ENCODE results near the gene ZNF536. TPM values are rescaled to one million over a fixed set of nuclear protein-coding genes. Genes with fewer than 3 reads are reported as not detected.

The ZNF536 gene
- polyA plus RNA-seq (2012; ENCODE audit: insufficient read depth, insufficient read length) = 0.54 TPM

DNA sequence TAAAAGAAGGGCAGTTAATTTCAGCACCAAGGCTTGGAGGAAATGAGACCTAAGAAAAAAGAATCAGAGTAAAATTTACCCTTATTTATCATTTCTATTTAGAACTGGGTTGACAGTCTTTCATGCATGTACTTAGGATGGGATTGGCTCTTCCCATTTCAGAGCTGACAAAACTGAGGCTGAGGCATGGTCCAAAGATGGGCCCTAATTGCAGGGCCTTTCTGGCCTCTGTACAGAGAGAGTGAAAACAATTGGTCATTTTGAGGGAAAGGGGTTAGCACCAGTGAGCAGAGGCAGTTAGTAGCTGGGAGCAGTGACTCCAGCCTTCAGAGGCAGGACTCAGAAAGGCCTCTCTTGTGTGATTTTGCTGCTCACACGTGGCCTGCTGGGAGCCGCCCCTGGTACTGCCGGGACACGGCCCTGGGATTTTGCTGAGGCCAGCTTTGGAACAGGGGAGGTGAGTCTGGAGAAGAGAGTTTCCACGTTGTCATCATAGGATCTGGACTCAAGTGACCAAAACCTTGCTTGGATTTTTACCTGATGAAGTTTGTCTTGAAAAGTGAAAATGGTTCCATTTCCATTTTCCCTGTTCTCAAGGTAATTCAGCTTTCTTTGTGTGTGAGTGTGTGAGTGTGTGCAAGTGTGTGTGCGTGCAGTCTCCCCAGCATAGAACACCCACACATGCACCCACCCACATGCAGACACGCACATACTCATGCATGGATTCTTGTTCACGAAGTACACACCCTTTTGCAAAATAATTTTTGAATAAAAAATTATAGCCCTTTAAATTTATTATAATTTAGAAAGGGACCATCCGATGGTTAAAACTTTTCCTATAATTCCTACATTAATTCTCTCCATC is at the start of gene ZNF536:
Gene ZNF536 (plus strand): TSS at position 425 of the 865 bp plus-strand sequence. CDS start 71,179 bp downstream, outside the sequence.
- H3K4me3 ChIP-seq (ENCODE audit: low read length) = no peak within 1 kb of the TSS
- DNase-seq (ENCODE audit: low read depth, low spot score) = no peak

- no peak overlapping the region for H3K4me3 ChIP-seq (ENCODE audit: low read length)
- no peak for DNase-seq (ENCODE audit: low read depth, low spot score)
These were observed 49.4 kb upstream of the ZNF536 start for GRCh38 chr19:30322641-30323320.

GRCh38 chr19:30323904-30324303 is 48.3 kb upstream of the ZNF536 start:
- no peak overlapping the region for H3K4me3 ChIP-seq (ENCODE audit: low read length)
- no peak for DNase-seq (ENCODE audit: low read depth, low spot score)

GRCh38 chr19:30324982-30325381 is 47.2 kb upstream of the ZNF536 start:
- H3K4me3 ChIP-seq (ENCODE audit: low read length) = no peak overlapping the region
- no peak for DNase-seq (ENCODE audit: low read depth, low spot score)

GRCh38 chr19:30325676-30326392 is 46.4 kb upstream of the ZNF536 start:
- no peak for DNase-seq (ENCODE audit: low read depth, low spot score)

GRCh38 chr19:30326393-30326710 is 45.8 kb upstream of the ZNF536 start:
- H3K4me3 ChIP-seq (ENCODE audit: low read length) = no peak overlapping the region
- DNase-seq (ENCODE audit: low read depth, low spot score) = no peak

More at GRCh38 chr19:30325676-30326392, 46.4 kb upstream of the ZNF536 start:
- H3K4me3 ChIP-seq (ENCODE audit: low read length) = no peak overlapping the region

DNA sequence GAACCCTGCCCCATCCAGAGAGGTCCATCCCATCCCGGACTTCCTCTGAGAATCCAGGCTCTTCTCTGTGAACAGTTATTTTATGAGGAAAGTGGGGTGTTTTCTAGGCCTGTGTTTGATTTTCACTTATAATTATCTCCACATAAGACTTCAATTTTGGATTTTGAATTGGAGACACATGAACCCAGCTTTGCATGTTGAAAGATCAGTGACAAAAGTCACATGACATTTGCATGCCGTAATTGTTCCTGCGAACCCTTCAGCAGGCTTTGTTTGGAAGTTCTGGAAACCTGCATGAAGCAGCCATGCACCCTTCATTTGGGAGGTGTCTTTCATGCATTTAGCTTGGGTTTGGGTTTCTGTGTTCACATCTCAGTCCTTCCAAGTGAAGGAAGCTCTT is 44.9 kb upstream of the ZNF536 start:
- H3K4me3 ChIP-seq (ENCODE audit: low read length) = no peak overlapping the region
- no peak for DNase-seq (ENCODE audit: low read depth, low spot score)

DNA sequence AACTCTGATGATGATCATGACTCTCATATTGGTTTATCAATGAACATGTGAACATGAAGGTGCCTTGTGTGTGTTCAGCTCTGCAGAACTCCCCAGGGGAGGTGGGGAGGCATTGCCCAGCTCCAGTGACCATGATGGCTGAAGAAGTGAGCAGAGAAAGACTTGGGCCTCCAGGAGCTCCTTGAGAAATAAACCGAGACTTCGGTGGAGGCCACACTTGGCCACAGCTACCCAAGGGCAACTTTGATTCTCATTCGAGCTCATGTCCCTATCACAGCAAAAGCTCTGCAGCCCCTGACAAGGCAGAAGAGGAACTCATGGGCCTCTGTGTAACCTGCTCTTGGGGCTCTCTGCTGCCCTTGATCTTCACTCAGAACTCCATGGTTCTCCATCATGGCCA is 44.1 kb upstream of the ZNF536 start:
- no peak for DNase-seq (ENCODE audit: low read depth, low spot score)
- no peak overlapping the region for H3K4me3 ChIP-seq (ENCODE audit: low read length)

DNA sequence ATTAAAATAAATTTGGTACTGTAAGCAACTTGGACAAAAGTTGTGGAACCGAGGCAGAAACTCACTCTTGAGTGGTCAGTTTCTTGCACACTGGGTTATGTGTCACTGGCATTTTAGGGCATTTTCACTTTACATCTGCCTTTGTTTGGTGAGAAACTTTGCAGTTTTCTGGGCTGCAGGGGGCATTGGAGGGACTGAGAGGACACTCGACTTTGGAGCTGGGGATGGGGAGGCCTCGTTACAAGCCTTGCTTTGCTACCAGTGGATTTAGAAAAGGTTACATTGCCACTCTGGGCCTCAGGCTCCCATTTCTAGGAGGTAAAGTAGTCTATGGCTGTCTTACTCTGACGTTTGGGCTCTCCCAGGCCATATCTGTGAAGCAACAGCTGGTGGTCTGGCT is 41.9 kb upstream of the ZNF536 start:
- DNase-seq (ENCODE audit: low read depth, low spot score) = no peak
- H3K4me3 ChIP-seq (ENCODE audit: low read length) = no peak overlapping the region

- H3K4me3 ChIP-seq (ENCODE audit: low read length) = no peak overlapping the region
- no peak for DNase-seq (ENCODE audit: low read depth, low spot score)
These were observed 39.5 kb upstream of the ZNF536 start for GRCh38 chr19:30332445-30333234.

DNA sequence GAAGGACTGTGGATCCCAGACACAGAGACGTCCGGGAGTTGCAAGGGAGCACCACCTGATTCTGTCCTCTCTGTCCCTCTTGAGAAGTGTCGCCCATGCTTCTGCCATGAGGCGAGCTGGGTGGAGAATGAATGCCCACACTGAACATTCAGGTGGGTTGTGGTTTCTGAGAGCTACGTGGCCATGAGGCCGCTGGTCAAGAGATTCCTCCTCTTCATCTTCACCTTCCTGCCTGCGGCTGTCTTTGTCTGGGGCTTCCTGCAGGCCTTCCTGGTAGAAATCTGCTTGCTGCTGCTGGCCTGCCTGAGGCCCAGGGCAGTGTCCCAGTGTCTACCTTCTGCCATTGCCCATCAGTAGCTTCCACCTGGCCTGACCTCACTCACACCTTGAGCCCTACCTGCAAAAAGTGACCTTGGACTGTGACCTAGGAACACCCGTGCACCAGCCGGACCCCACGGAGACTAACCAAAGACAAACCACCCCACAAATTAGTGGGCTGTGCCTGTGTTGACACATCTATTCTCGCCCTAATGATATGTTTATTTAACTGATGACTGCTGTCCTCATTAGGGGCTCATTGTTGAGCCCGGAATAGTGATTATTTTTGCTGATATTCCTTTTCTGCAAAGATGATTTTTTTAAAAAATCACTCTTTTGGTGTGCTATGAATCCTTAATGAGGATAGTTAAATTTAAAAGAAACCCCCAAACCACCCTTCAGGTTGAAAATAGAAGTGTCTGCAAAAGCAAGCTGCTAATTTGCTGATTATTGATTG is 38.7 kb upstream of the ZNF536 start:
- H3K4me3 ChIP-seq (ENCODE audit: low read length) = no peak overlapping the region
- DNase-seq (ENCODE audit: low read depth, low spot score) = no peak

- H3K4me3 ChIP-seq (ENCODE audit: low read length) = no peak overlapping the region
- no peak for DNase-seq (ENCODE audit: low read depth, low spot score)
These were observed 37.3 kb upstream of the ZNF536 start for GRCh38 chr19:30334841-30335240.

- H3K4me3 ChIP-seq (ENCODE audit: low read length) = no peak overlapping the region
- no peak for DNase-seq (ENCODE audit: low read depth, low spot score)
These were observed 36.8 kb upstream of the ZNF536 start for GRCh38 chr19:30335306-30335886.

- DNase-seq (ENCODE audit: low read depth, low spot score) = no peak
- no peak overlapping the region for H3K4me3 ChIP-seq (ENCODE audit: low read length)
These were observed 35.9 kb upstream of the ZNF536 start for GRCh38 chr19:30336290-30336689.

DNA sequence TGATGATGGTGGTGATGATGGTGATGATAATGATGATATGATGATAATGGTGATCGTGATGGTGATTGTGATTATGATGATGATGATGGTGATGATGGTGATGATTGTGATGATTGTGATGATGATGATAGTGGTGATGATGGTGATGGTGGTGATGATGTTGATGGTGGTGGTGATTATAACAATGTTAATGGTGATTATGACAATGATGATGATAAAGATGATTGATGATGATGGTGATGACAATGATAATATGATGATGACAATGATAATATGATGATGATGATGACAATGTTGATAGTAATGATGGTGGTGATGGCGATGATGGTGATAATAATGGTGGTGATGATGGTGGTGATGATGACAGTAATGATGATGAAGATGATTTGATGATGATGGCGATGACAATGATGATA is 34.1 kb upstream of the ZNF536 start:
- no peak for DNase-seq (ENCODE audit: low read depth, low spot score)
- H3K4me3 ChIP-seq (ENCODE audit: low read length) = no peak overlapping the region

- H3K4me3 ChIP-seq (ENCODE audit: low read length) = no peak overlapping the region
- no peak for DNase-seq (ENCODE audit: low read depth, low spot score)
These were observed 33.1 kb upstream of the ZNF536 start for GRCh38 chr19:30338878-30339623.
